Karpas-422 (cell line): ENCODE measurements around the gene PNMA8B. TPM values are rescaled to one million over a fixed set of nuclear protein-coding genes. Genes with fewer than 3 reads are reported as not detected.
A peak's percentile ranks its signal among the peaks of the same experiment; 100 is the strongest.

ENCODE experiments used
- DNase-seq: peaks from one replicate; pipeline ENCODE4 v3.0.0-alpha.2; 2015
- H2AFZ ChIP-seq: fragments of 200-600 bp; sonication (generic); 2 replicates; pipeline ENCODE4 v1.6.1; 2014; ENCODE audit warnings: antibody characterized with exemption, low read length, mixed read lengths
- H3K27ac ChIP-seq: fragments of 200-600 bp; sonication (generic); 2 replicates; pipeline ENCODE4 v1.5.1; 2014; ENCODE audit warnings: mild to moderate bottlenecking, low read length, moderate library complexity
- H3K27me3 ChIP-seq: fragments of 200-600 bp; sonication (generic); 2 replicates; pipeline ENCODE4 v1.6.1; 2014; ENCODE audit warnings: low read length, mixed read lengths
- H3K36me3 ChIP-seq: fragments of 200-600 bp; sonication (generic); 2 replicates; pipeline ENCODE4 v1.6.1; 2014; ENCODE audit warnings: low read length, mixed read lengths; ENCODE audit not compliant: insufficient read depth
- H3K4me1 ChIP-seq: fragments of 200-600 bp; sonication (generic); 2 replicates; pipeline ENCODE4 v1.6.1; 2014; ENCODE audit warnings: mild to moderate bottlenecking, low read length, mixed read lengths
- H3K4me2 ChIP-seq: fragments of 200-600 bp; sonication (generic); 2 replicates; pipeline ENCODE4 v1.6.1; 2014; ENCODE audit warnings: low read length, low read depth, mild to moderate bottlenecking; ENCODE audit not compliant: poor library complexity, severe bottlenecking
- H3K4me3 ChIP-seq: fragments of 200-600 bp; sonication (generic); 2 replicates; pipeline ENCODE4 v1.5.1; 2014; ENCODE audit warnings: mild to moderate bottlenecking, antibody characterized with exemption, low read length, mixed read lengths
- H3K79me2 ChIP-seq: fragments of 200-600 bp; sonication (generic); 2 replicates; pipeline ENCODE4 v1.6.1; 2014; ENCODE audit warnings: mild to moderate bottlenecking, low read length, mixed read lengths
- H3K9ac ChIP-seq: fragments of 200-600 bp; sonication (generic); 2 replicates; pipeline ENCODE4 v1.6.0; 2014; ENCODE audit warnings: low read length
- H3K9me2 ChIP-seq: fragments of 200-600 bp; sonication (generic), shearing (Covaris generic); replicated peaks from 2 replicates; pipeline ENCODE4 v1.6.0; 2014; ENCODE audit warnings: mild to moderate bottlenecking, low read length, moderate library complexity; ENCODE audit not compliant: insufficient read depth
- H3K9me3 ChIP-seq: fragments of 300-700, 200-600 bp; sonication (generic); 2 replicates; pipeline ENCODE4 v1.6.1; 2014; ENCODE audit warnings: low read length, mixed read lengths
- H4K20me1 ChIP-seq: fragments of 200-600 bp; sonication (generic); 2 replicates; pipeline ENCODE4 v1.6.1; 2014; ENCODE audit warnings: mild to moderate bottlenecking, antibody characterized with exemption, low read length, low read depth; ENCODE audit not compliant: insufficient read depth
- total RNA-seq: library from RNA; depleted of rRNA; stranded (reverse); fragments of >200 nt; shearing (Covaris generic); gene quantifications from 2 replicates; pipeline ENCODE4 v1.2.3, GENCODE V29; 2014; ENCODE audit warnings: low replicate concordance

The PNMA8B gene
- total RNA-seq, 1 experiment from 2014 or later, result not detected

DNA sequence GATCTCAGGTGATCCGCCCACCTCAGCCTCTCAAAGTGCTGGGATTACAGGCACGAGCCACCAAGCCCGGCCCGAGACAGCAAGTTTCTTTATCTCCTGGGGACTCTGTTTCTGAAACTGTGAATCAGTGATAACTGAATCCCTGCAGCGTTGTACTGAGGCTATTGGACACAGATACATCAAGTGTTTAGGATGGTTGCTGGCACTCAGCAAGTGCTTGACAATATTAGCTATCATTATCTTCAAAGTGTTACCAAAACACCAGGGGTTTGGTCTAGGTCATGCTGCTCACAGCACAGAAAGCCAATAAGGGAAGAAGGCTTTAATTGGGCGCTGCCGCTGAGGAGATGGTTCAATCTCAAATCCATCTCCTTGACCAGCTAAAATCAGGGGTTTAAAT is 46.4 kb downstream of the PNMA8B start:
- H3K4me3 ChIP-seq, result no peak overlapping the region
- no peak overlapping the region for H2AFZ ChIP-seq
- H3K4me2 ChIP-seq, result no peak overlapping the region
- H3K27me3 ChIP-seq, result no peaks in the 10 kb centered on the region
- peak; percentile 20 for DNase-seq
- no peak overlapping the region for H3K27ac ChIP-seq
- H3K36me3 ChIP-seq, result no peaks in the 10 kb centered on the region
- H3K9ac ChIP-seq, result no peak overlapping the region
- peaks cover 14% of the 10 kb centered on the region for H3K4me1 ChIP-seq
- H3K9me3 ChIP-seq, result no peaks in the 10 kb centered on the region
- no peaks in the 10 kb centered on the region for H3K79me2 ChIP-seq
- H3K9me2 ChIP-seq, result no peaks in the 10 kb centered on the region
- no peaks in the 10 kb centered on the region for H4K20me1 ChIP-seq

DNA sequence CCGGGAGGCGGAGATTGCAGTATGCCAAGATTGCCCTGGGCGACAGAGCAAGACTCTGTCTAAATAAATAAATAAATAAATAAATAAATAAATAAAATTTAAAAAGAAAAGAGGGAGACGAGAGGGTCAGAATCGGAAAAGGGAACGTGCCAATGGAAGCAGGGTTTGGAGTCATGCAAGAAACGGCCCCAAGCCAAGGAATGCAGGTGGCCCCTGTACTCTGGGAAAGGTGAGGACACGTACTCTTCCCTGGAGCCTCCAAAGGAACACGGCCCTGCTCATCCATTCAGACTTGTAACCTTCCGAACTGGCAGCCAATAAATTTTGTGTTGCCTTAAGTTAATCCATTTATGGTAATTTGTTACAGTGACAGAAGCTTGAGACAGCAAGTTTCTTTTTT is 47.1 kb downstream of the PNMA8B start:
- Histone ChIP-seq H3K27ac (no peak overlapping the region), H3K4me2 (no peak overlapping the region), H3K9me3 (no peaks in the 10 kb centered on the region), H3K36me3 (no peaks in the 10 kb centered on the region), H3K27me3 (no peaks in the 10 kb centered on the region), H4K20me1 (no peaks in the 10 kb centered on the region), H3K9ac (no peak overlapping the region), H3K9me2 (no peaks in the 10 kb centered on the region), H3K79me2 (no peaks in the 10 kb centered on the region), H3K4me3 (no peak overlapping the region), H2AFZ (no peak overlapping the region), H3K4me1 (peaks cover 14% of the 10 kb centered on the region)
- DNase-seq, result peak; percentile 16

DNA sequence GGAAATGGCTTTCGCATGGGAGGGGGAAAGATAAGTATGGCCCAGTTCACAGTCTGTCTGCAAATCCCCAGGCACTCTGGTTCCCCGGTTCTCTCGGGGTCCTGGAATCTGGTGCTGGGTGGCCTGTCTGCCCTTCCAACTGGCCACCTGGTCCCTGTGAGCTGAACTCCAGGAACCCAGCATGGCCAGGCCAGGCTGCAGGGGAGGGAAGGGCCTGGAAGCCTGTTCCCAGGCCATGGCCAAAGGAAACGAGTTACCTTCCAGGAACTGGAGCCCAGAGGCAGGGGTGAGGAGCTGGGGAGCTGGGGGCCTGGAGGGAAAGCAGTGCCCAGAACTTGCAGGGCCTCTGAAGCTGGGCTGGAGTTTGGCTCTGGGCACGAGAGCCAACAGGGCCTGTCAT is 47.8 kb downstream of the PNMA8B start:
- no peaks in the 10 kb centered on the region for H4K20me1 ChIP-seq
- H2AFZ ChIP-seq, result no peak overlapping the region
- H3K9ac ChIP-seq, result no peak overlapping the region
- no peak overlapping the region for H3K4me3 ChIP-seq
- H3K27me3 ChIP-seq, result no peaks in the 10 kb centered on the region
- H3K4me2 ChIP-seq, result no peak overlapping the region
- H3K9me3 ChIP-seq, result no peaks in the 10 kb centered on the region
- no peaks in the 10 kb centered on the region for H3K79me2 ChIP-seq
- no peak overlapping the region for H3K27ac ChIP-seq
- no peaks in the 10 kb centered on the region for H3K9me2 ChIP-seq
- no peak for DNase-seq
- no peaks in the 10 kb centered on the region for H3K36me3 ChIP-seq
- peaks cover 14% of the 10 kb centered on the region for H3K4me1 ChIP-seq

DNA sequence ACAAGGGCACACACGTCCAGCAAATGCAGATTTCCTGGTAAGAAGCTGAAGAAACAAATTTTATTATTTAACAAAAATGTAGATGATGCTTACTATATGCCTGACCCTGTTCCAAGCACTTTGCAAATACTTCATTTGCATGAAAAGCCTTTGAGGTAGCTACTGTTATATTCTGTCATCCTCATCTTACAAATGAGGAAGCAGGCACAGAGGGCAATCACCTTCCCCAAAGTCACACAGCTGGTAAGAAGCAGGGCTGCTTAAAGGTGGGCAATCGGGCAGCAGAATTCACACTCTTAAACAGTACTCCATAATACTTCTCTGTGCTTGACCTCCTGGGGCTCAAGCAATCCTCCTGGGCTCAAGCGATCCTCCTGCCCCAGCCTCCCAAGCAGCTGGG is 48.7 kb downstream of the PNMA8B start:
- peak; percentile 66 for DNase-seq
- no peak overlapping the region for H3K27ac ChIP-seq
- H3K4me1 ChIP-seq, result peaks cover 14% of the 10 kb centered on the region
- no peak overlapping the region for H3K4me2 ChIP-seq
- H3K9me3 ChIP-seq, result no peaks in the 10 kb centered on the region
- no peaks in the 10 kb centered on the region for H3K27me3 ChIP-seq
- H3K4me3 ChIP-seq, result no peak overlapping the region
- H3K9me2 ChIP-seq, result no peaks in the 10 kb centered on the region
- H3K36me3 ChIP-seq, result no peaks in the 10 kb centered on the region
- H3K79me2 ChIP-seq, result no peaks in the 10 kb centered on the region
- no peaks in the 10 kb centered on the region for H4K20me1 ChIP-seq
- no peak overlapping the region for H2AFZ ChIP-seq
- H3K9ac ChIP-seq, result no peak overlapping the region

- Histone ChIP-seq H2AFZ (no peak overlapping the region), H3K27ac (no peak overlapping the region), H3K9me2 (no peaks in the 10 kb centered on the region), H4K20me1 (no peaks in the 10 kb centered on the region), H3K27me3 (no peaks in the 10 kb centered on the region), H3K4me1 (peaks cover 14% of the 10 kb centered on the region), H3K9me3 (no peaks in the 10 kb centered on the region), H3K79me2 (no peaks in the 10 kb centered on the region), H3K4me2 (no peak overlapping the region), H3K9ac (no peak overlapping the region), H3K4me3 (no peak overlapping the region), H3K36me3 (no peaks in the 10 kb centered on the region)
- peak; percentile 31 for DNase-seq
Measured at GRCh38 chr19:46446021-46446420, 49.6 kb downstream of the PNMA8B start.

GRCh38 chr19:46442808-46443450 is 52.7 kb downstream of the PNMA8B start:
- Histone ChIP-seq H3K4me2 (no peak overlapping the region), H3K27ac (no peak overlapping the region), H2AFZ (no peak overlapping the region)

GRCh38 chr19:46441866-46442265 is 53.8 kb downstream of the PNMA8B start:
- Histone ChIP-seq H3K9me2 (no peaks in the 10 kb centered on the region), H2AFZ (no peak overlapping the region), H3K4me1 (peaks cover 2% of the 10 kb centered on the region), H3K4me2 (no peak overlapping the region), H3K27ac (no peak overlapping the region), H3K4me3 (no peak overlapping the region), H3K9ac (no peak overlapping the region), H3K79me2 (no peaks in the 10 kb centered on the region), H4K20me1 (no peaks in the 10 kb centered on the region), H3K27me3 (no peaks in the 10 kb centered on the region), H3K9me3 (no peaks in the 10 kb centered on the region), H3K36me3 (no peaks in the 10 kb centered on the region)
- no peak for DNase-seq

More at GRCh38 chr19:46442808-46443450, 52.7 kb downstream of the PNMA8B start:
- Histone ChIP-seq H3K4me3 (no peak overlapping the region), H3K36me3 (no peaks in the 10 kb centered on the region), H3K79me2 (no peaks in the 10 kb centered on the region), H3K9ac (no peak overlapping the region), H3K9me3 (no peaks in the 10 kb centered on the region), H3K27me3 (no peaks in the 10 kb centered on the region), H4K20me1 (no peaks in the 10 kb centered on the region), H3K9me2 (no peaks in the 10 kb centered on the region), H3K4me1 (peaks cover 13% of the 10 kb centered on the region)
- DNase-seq, result no peak
